HG03469 (cell line): ENCODE results near the gene NRDC.
A peak's percentile ranks its signal among the peaks of the same experiment; 100 is the strongest.
"Not testable (repeated sequence)": the region's sequence is repeated elsewhere in the genome, so short reads cannot be mapped to it uniquely, and the experiment has no call there.

Source experiments
- ATAC-seq: cut with Tn5 transposase; IDR thresholded peaks from one replicate; pipeline ENCODE4 v1.9.1; 2021; ENCODE audit warnings: mild to moderate bottlenecking, moderate library complexity, moderate number of reproducible peaks; ENCODE audit not compliant: unreplicated experiment

The NRDC gene

GRCh38 chr1:51894748-51895147 is 16.2 kb upstream of the NRDC start:
- not testable (repeated sequence) for ATAC-seq

GRCh38 chr1:51878308-51878615 is 265 bp downstream of the NRDC start:
- ATAC-seq = peak; percentile 9

GRCh38 chr1:51877434-51878307 is 856 bp downstream of the NRDC start:
- ATAC-seq = no peak

- ATAC-seq = no peak
Observed at GRCh38 chr1:51875836-51876235, 2.7 kb downstream of the NRDC start.

- no peak for ATAC-seq
Observed at GRCh38 chr1:51875291-51875772, 3.2 kb downstream of the NRDC start.

GRCh38 chr1:51873270-51873669 is 5.3 kb downstream of the NRDC start:
- not testable (repeated sequence) for ATAC-seq

GRCh38 chr1:51871351-51871975 is 7.1 kb downstream of the NRDC start:
- no peak for ATAC-seq

GRCh38 chr1:51870603-51871350 is 7.8 kb downstream of the NRDC start:
- no peak for ATAC-seq

- ATAC-seq = no peak
Observed at GRCh38 chr1:51867479-51868232, 10.9 kb downstream of the NRDC start.

GRCh38 chr1:51863384-51863783 is 15.1 kb downstream of the NRDC start:
- peak; percentile 79 for ATAC-seq

- no peak for ATAC-seq
Observed at GRCh38 chr1:51861669-51862068, 16.9 kb downstream of the NRDC start.

GRCh38 chr1:51859735-51860134 is 18.8 kb downstream of the NRDC start:
- ATAC-seq = no peak

- no peak for ATAC-seq
Observed at GRCh38 chr1:51859333-51859732, 19.2 kb downstream of the NRDC start.

GRCh38 chr1:51858892-51859291 is 19.6 kb downstream of the NRDC start:
- ATAC-seq = no peak

GRCh38 chr1:51856745-51857144 is 21.8 kb downstream of the NRDC start:
- ATAC-seq = no peak

- ATAC-seq = no peak
Observed at GRCh38 chr1:51855624-51856023, 22.9 kb downstream of the NRDC start.

GRCh38 chr1:51853360-51853759 is 25.2 kb downstream of the NRDC start:
- ATAC-seq = no peak

- no peak for ATAC-seq
Observed at GRCh38 chr1:51851882-51852396, 26.6 kb downstream of the NRDC start.

GRCh38 chr1:51850420-51851223 is 27.9 kb downstream of the NRDC start:
- no peak for ATAC-seq
